Thoracic aorta (tissue), 2 donors: ENCODE data around the gene LRRC73. TPM values are rescaled to one million over a fixed set of nuclear protein-coding genes. Genes with fewer than 3 reads are reported as not detected.

ENCODE experiments used
- ATAC-seq: fragments of 150-250 bp; one replicate; pipeline ENCODE4 v1.8.0; 2017; ENCODE audit warnings: low read depth; ENCODE audit not compliant: insufficient number of reproducible peaks, low FRiP score
- DNase-seq: peaks from one replicate; pipeline ENCODE4 v3.0.0-alpha.2; 2020; ENCODE audit warnings: low spot score
- H3K27ac ChIP-seq, 2 donors: fragments of 200-600 bp; sonication (generic); 1 replicate in 1 of 2; 2 replicates in 1 of 2; pipeline ENCODE4 v1.5.1; 2016; ENCODE audit warnings: mild to moderate bottlenecking in 2 of 2, moderate library complexity in 2 of 2
- H3K27me3 ChIP-seq: fragments of 200-600 bp; sonication (generic); replicated peaks from 2 replicates; pipeline ENCODE4 v1.6.0; 2016; ENCODE audit warnings: mild to moderate bottlenecking; ENCODE audit not compliant: insufficient read depth
- H3K36me3 ChIP-seq: fragments of 200-600 bp; sonication (generic); one replicate; pipeline ENCODE4 v1.5.1; 2016
- H3K4me1 ChIP-seq, 2 donors: fragments of 200-600 bp; sonication (generic); 1 replicate in 1 of 2; 2 replicates in 1 of 2; pipeline versions ENCODE4 v1.5.1 to v1.6.0; 2016; ENCODE audit warnings: low read depth in 2 of 2, mild to moderate bottlenecking in 1 of 2; ENCODE audit not compliant: control insufficient read depth in 1 of 2
- H3K4me3 ChIP-seq: fragments of 200-600 bp; sonication (generic); 2 replicates; pipeline ENCODE4 v1.5.1; 2016; ENCODE audit warnings: mild to moderate bottlenecking
- H3K9me3 ChIP-seq: fragments of 200-600 bp; sonication (generic); 2 replicates; pipeline ENCODE4 v1.5.1; 2016
- CTCF ChIP-seq: fragments of 200-600 bp; sonication (generic); IDR thresholded peaks from one replicate; pipeline ENCODE4 v1.5.1; 2019; ENCODE audit warnings: antibody characterized with exemption
- total RNA-seq, 2 donors: library from RNA; depleted of rRNA; stranded (reverse); fragments of >200 nt; gene quantifications; one replicate each; pipeline versions ENCODE4 v1.1.0 to v1.2.3, GENCODE V29; 2016

Gene LRRC73
- total RNA-seq, 2 donors from 2014 or later, result 0.54 to 0.63 TPM

GRCh38 chr6:43509142-43509983, 783 bp downstream of the LRRC73 start:
- TF ChIP-seq CTCF, result no peak
- ATAC-seq, result no peak
- no peak overlapping the region for H3K27ac ChIP-seq
- no peaks in the 10 kb centered on the region for H3K27me3 ChIP-seq
- no peaks in the 10 kb centered on the region for H3K9me3 ChIP-seq
- H3K4me3 ChIP-seq, result peak overlapping the region; percentile 78
- peaks cover 11 to 25% of the 10 kb centered on the region in 2 donors for H3K4me1 ChIP-seq
- peaks cover 24% of the 10 kb centered on the region for H3K36me3 ChIP-seq
- DNase-seq, result no peak

GRCh38 chr6:43508481-43509141, 1.5 kb downstream of the LRRC73 start:
- ATAC-seq (no peak), DNase-seq (no peak)
- H3K27ac ChIP-seq, result no peak overlapping the region
- H3K4me1 ChIP-seq, result peaks cover 11 to 23% of the 10 kb centered on the region in 2 donors
- no peaks in the 10 kb centered on the region for H3K9me3 ChIP-seq
- TF ChIP-seq CTCF, result no peak
- no peaks in the 10 kb centered on the region for H3K27me3 ChIP-seq
- peaks cover 25% of the 10 kb centered on the region for H3K36me3 ChIP-seq
- peak overlapping the region; percentile 78 for H3K4me3 ChIP-seq

GRCh38 chr6:43506667-43507471, 3.3 kb downstream of the LRRC73 start:
- H3K4me1 ChIP-seq, result peaks cover 11 to 23% of the 10 kb centered on the region in 2 donors
- H3K9me3 ChIP-seq, result no peaks in the 10 kb centered on the region
- no peaks in the 10 kb centered on the region for H3K27me3 ChIP-seq
- DNase-seq, result no peak
- peak; percentile 72 for ATAC-seq
- H3K36me3 ChIP-seq, result peaks cover 22% of the 10 kb centered on the region
- no peak overlapping the region for H3K4me3 ChIP-seq
- TF ChIP-seq CTCF, result peak; percentile 98
- H3K27ac ChIP-seq, result no peak overlapping the region

- DNase-seq (no peak), ATAC-seq (no peak)
- H3K27me3 ChIP-seq, result no peaks in the 10 kb centered on the region
- H3K27ac ChIP-seq, result no peak overlapping the region
- no peak for TF ChIP-seq CTCF
- no peaks in the 10 kb centered on the region for H3K9me3 ChIP-seq
- peaks cover 11 to 23% of the 10 kb centered on the region in 2 donors for H3K4me1 ChIP-seq
- H3K36me3 ChIP-seq, result peaks cover 21% of the 10 kb centered on the region
- no peak overlapping the region for H3K4me3 ChIP-seq
Observed at GRCh38 chr6:43506171-43506570, 4.0 kb downstream of the LRRC73 start.

- no peak for TF ChIP-seq CTCF
- H3K36me3 ChIP-seq, result peaks cover 26% of the 10 kb centered on the region
- H3K4me1 ChIP-seq, result peaks cover 11 to 19% of the 10 kb centered on the region in 2 donors
- ATAC-seq, result no peak
- H3K4me3 ChIP-seq, result no peak overlapping the region
- H3K27ac ChIP-seq, result no peak overlapping the region
- no peak for DNase-seq
- H3K27me3 ChIP-seq, result no peaks in the 10 kb centered on the region
- no peaks in the 10 kb centered on the region for H3K9me3 ChIP-seq
Observed at GRCh38 chr6:43505718-43506117, 4.4 kb downstream of the LRRC73 start.
